Measurements from ENCODE around the gene ERC1.
"Not testable (repeated sequence)": the region's sequence is repeated elsewhere in the genome, so short reads cannot be mapped to it uniquely, and the experiment has no call there.

ERC1 gene

DNA sequence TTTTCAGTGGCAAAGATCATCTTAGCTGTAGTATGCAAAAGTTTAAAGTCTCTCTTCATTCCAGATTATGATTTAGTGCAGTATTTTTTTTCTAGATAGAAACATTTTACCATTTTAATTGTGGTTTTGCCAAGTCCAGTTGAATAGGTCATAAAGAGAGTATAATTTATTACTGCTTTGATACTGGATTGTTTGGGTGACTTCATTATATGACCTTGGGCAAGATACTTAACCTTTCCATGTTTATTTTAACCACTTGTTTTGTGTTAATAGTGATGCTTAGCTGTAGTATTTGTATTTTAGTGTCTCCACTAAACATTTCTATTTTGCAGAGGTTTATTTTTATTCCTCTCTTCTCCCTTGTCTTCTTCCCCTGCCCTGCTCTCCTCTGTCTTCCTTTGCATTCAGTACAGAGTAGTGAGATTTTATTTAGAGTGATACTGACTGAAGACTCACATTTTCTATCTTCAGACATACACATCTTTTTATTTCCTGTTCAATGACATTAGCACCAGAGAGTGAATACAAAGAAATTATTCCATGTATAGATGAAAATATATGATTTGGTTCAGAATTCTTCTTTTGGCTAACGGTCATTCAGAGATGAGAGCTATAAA lies 215.2 kb downstream of the ERC1 start:
- no peaks in the 10 kb centered on the region for H3K27me3 ChIP-seq
- no peak overlapping the region for H3K27ac ChIP-seq
- no peak overlapping the region for H3K4me3 ChIP-seq (ENCODE audit: low read depth in 1 of 2, low read length in 1 of 2)
- TF ChIP-seq, protein P1, sequence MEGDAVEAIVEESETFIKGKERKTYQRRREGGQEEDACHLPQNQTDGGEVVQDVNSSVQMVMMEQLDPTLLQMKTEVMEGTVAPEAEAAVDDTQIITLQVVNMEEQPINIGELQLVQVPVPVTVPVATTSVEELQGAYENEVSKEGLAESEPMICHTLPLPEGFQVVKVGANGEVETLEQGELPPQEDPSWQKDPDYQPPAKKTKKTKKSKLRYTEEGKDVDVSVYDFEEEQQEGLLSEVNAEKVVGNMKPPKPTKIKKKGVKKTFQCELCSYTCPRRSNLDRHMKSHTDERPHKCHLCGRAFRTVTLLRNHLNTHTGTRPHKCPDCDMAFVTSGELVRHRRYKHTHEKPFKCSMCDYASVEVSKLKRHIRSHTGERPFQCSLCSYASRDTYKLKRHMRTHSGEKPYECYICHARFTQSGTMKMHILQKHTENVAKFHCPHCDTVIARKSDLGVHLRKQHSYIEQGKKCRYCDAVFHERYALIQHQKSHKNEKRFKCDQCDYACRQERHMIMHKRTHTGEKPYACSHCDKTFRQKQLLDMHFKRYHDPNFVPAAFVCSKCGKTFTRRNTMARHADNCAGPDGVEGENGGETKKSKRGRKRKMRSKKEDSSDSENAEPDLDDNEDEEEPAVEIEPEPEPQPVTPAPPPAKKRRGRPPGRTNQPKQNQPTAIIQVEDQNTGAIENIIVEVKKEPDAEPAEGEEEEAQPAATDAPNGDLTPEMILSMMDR (IDR thresholded peaks at IDR 0.05): no peak
- peaks cover 0 to 7% of the 10 kb centered on the region in 2 experiments for H3K4me1 ChIP-seq (ENCODE audit: control insufficient read depth in 1 of 2, insufficient read depth in 1 of 2, low read depth in 1 of 2, low read length in 1 of 2)
- no peaks in the 10 kb centered on the region for H3K9me3 ChIP-seq
- no peaks in the 10 kb centered on the region for H3K36me3 ChIP-seq

DNA sequence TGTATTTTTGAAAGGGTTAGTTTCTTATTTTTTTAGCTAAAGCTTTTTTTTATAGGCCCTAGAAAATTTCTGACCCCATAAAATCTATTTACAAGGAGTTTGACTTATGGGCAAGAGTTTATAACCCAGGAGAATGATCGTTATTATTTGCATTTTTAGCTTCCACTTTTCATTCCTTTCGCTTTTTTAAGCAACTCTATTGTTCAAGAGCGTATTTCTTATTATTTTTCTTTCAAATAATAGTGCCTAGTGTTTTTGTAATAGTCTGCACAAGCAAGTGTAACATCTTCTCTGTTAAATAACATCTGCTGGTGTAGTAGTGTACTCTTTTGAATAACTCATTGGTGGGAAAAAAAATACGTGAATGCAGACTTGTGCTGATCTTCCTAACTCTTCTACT lies 216.3 kb downstream of the ERC1 start:
- Histone ChIP-seq H3K27me3 (no peaks in the 10 kb centered on the region), H3K9me3 (no peaks in the 10 kb centered on the region), H3K27ac (no peak overlapping the region), H3K36me3 (no peaks in the 10 kb centered on the region), H3K4me3 (ENCODE audit: low read depth in 1 of 2, low read length in 1 of 2) (no peak overlapping the region), H3K4me1 (ENCODE audit: control insufficient read depth in 1 of 2, insufficient read depth in 1 of 2, low read depth in 1 of 2, low read length in 1 of 2) (peaks cover 0 to 7% of the 10 kb centered on the region in 2 experiments)
- TF ChIP-seq, protein P1 (IDR thresholded peaks at IDR 0.05): no peak

DNA sequence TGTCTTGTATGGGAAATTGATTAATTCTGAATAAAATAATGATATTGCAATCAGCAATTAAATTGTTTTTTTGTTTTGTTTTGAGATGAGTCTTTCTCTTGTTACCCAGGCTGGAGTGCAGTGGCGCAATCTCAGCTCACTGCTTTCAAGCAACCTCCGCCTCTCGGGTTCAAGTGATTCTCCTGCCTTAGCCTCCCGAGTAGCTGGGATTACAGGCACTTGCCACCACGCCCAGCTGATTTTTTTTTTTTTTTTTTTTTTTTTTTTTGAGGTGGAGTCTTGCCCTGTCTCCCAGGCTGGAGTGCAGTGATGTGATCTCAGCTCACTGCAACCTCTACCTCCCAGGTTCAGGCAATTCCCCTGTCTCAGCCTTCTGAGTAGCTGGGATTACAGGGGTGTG lies 217.7 kb downstream of the ERC1 start:
- H3K9me3 ChIP-seq; H3K36me3 ChIP-seq; H3K4me1 ChIP-seq (ENCODE audit: control insufficient read depth in 1 of 2, insufficient read depth in 1 of 2, low read depth in 1 of 2, low read length in 1 of 2); H3K27ac ChIP-seq; H3K4me3 ChIP-seq (ENCODE audit: low read depth in 1 of 2, low read length in 1 of 2); H3K27me3 ChIP-seq: not testable (repeated sequence)

DNA sequence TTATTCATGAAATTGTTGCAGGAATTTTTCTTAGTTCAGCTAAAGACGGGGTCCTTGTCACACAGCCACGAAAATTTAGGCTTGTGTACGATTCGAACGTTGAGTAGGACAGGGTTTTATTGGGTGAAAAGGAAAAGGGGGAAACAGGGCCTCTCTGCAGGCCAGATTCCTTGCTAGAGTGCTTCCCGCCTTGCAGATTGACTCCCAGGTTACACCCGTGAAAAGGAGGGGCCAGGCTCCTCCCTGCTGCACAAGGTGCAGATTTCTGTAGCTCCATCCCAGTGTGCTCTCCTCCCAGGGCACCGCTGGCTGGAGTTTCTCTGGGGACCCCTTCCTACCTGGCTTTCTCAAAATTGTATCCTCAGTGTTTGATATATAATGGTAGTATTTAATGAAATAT lies 221.5 kb downstream of the ERC1 start:
- Histone ChIP-seq H3K4me1 (ENCODE audit: control insufficient read depth in 1 of 2, insufficient read depth in 1 of 2, low read depth in 1 of 2, low read length in 1 of 2) (no peaks in the 10 kb centered on the region), H3K27ac (no peak overlapping the region), H3K36me3 (no peaks in the 10 kb centered on the region), H3K27me3 (no peaks in the 10 kb centered on the region), H3K9me3 (no peaks in the 10 kb centered on the region), H3K4me3 (ENCODE audit: low read depth in 1 of 2, low read length in 1 of 2) (no peak overlapping the region)
- TF ChIP-seq, protein P1 (IDR thresholded peaks at IDR 0.05): no peak

DNA sequence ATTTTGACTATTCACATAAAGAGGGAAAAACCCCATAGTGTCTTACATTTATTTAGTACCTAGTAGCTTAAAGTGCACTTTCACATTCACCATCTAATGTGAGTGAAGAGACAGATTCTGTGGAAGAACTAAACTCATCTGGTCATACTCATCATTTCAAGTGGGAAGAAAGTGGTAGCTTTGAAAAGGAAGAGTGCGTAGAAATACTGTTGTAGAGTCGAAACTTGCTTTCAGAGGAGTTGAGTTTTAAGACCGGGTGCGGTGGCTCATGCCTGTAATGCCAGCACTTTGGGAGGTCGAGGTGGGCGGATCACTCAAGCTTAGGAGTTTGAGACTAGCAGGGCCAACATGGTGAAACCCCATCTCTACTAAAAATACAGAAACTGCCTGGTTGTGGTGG lies 222.2 kb downstream of the ERC1 start:
- H3K9me3 ChIP-seq: no peaks in the 10 kb centered on the region
- H3K4me1 ChIP-seq (ENCODE audit: control insufficient read depth in 1 of 2, insufficient read depth in 1 of 2, low read depth in 1 of 2, low read length in 1 of 2): no peaks in the 10 kb centered on the region
- no peak overlapping the region for H3K4me3 ChIP-seq (ENCODE audit: low read depth in 1 of 2, low read length in 1 of 2)
- H3K27me3 ChIP-seq: no peaks in the 10 kb centered on the region
- no peaks in the 10 kb centered on the region for H3K36me3 ChIP-seq
- TF ChIP-seq, protein P1 (IDR thresholded peaks at IDR 0.05): no peak
- H3K27ac ChIP-seq: no peak overlapping the region

DNA sequence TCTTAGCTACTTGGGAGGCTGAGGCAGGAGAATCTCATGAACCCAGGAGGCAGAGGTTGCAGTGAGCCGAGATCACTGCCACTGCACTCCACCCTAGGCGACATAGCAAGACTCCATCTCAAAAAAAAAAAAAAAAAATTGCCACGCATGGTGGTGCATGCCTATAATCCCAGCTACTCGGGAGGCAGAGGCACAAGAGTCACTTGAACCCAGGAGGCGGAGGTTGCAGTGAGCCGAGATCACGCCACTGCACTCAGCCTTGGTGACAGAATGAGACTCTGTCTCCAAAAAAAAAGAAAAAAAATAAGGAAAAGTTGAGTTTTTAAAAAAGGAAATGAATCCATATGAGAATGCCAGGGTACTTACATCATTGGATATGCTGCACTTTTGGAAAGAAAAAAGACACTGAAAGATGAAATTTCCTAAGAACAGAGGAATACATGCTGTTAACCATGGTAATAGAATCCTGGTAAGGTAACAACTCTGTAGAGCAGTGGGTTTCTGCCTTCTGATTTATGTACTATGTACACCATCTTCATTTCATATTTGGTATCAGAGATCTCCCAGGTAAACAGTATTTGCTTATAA lies 222.7 kb downstream of the ERC1 start:
- no peak overlapping the region for H3K4me3 ChIP-seq (ENCODE audit: low read depth in 1 of 2, low read length in 1 of 2)
- TF ChIP-seq, protein P1 (IDR thresholded peaks at IDR 0.05): no peak
- no peaks in the 10 kb centered on the region for H3K27me3 ChIP-seq
- H3K9me3 ChIP-seq: no peaks in the 10 kb centered on the region
- no peak overlapping the region for H3K27ac ChIP-seq
- no peaks in the 10 kb centered on the region for H3K36me3 ChIP-seq
- H3K4me1 ChIP-seq (ENCODE audit: control insufficient read depth in 1 of 2, insufficient read depth in 1 of 2, low read depth in 1 of 2, low read length in 1 of 2): no peaks in the 10 kb centered on the region
